GM08714 (cell line): ENCODE data around the gene GLIS1.

Experiments
- H3K4me3 ChIP-seq: fragments of 200-500 bp; sonication (Bioruptor generic); 2 replicates; pipeline ENCODE4 v1.5.1; 2014; ENCODE audit warnings: mild to moderate bottlenecking, low read length, inconsistent platforms
- ZNF274 ChIP-seq: IDR thresholded peaks from 2 replicates; pipeline ENCODE4 v1.6.1; 2012; ENCODE audit warnings: mild to moderate bottlenecking, low read depth, low read length

Gene GLIS1

GRCh38 chr1:53506355-53507050 lies 232.5 kb downstream of the GLIS1 start:
- H3K4me3 ChIP-seq = no peak overlapping the region
- no peak for TF ChIP-seq ZNF274

GRCh38 chr1:53505891-53506290 lies 233.1 kb downstream of the GLIS1 start:
- H3K4me3 ChIP-seq = no peak overlapping the region
- TF ChIP-seq ZNF274 = no peak

GRCh38 chr1:53505401-53505800 lies 233.6 kb downstream of the GLIS1 start:
- TF ChIP-seq ZNF274 = no peak
- no peak overlapping the region for H3K4me3 ChIP-seq

DNA sequence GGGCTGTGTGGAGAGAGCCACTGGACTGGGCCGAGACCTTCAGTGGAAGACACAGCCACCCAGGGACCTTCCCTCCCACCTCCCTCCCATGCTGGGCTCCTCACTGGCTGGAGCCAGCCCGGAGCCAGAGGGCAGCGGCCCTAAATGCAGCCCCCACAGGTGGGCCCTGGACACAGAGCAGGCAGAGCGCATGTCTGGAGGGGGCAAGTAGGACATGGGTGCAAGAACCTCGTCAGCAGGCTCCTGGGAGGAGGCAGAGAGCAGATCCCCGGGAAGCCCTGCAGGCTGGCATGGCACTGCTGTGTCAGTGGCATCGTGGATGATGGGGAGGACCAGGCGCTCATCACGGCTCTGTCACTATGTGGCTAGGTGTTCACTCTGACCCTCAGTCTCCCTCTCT lies 234.1 kb downstream of the GLIS1 start:
- TF ChIP-seq ZNF274 = no peak
- H3K4me3 ChIP-seq = no peak overlapping the region

- no peak overlapping the region for H3K4me3 ChIP-seq
Measured at GRCh38 chr1:53503433-53504217, 235.3 kb downstream of the GLIS1 start.

GRCh38 chr1:53502641-53503432 lies 236.1 kb downstream of the GLIS1 start:
- no peak overlapping the region for H3K4me3 ChIP-seq
- TF ChIP-seq ZNF274 = no peak

More at GRCh38 chr1:53503433-53504217, 235.3 kb downstream of the GLIS1 start:
- no peak for TF ChIP-seq ZNF274

GRCh38 chr1:53501065-53502005 lies 237.6 kb downstream of the GLIS1 start:
- no peak overlapping the region for H3K4me3 ChIP-seq
- TF ChIP-seq ZNF274 = no peak

DNA sequence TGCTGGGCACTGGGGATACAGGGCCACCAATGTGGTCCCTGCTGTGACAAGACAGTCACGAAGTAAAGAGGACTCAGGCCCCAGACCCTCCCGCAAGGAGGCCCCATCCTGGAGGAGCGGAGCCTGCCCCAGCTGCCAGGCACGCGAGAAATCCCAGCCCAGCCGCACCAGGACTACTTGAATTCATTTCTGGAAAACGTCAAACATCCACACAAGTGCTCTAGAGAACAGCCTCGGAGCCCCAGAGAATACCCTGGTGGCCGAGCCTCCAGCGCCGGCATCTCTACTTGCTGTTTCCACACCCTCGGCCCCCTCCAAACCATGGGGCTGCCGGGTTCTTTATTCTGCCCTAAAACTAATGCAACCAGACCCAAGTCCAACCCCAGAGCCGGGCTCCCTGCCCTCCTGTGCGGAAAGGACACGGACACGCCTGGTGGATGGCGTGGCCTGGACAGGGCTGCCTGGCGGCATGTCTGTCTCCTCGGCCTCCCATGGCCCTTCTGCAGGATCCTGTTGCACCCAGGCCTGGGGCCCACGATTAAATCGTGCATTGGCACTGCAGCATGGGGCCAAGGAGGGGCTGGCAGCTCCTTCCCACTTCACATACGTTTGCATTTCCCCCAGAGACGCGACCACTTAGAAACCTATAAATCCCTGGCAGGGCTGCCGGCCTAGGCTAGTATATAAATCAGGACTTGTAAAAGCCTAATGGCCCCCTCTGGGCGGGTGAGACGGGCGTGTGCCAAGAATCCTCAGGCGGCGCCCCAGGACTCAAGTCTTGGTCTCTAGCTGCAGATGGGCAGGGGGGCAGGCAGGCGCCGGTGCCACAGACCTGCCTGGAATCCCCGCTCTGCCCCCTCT lies 238.5 kb downstream of the GLIS1 start:
- TF ChIP-seq ZNF274 = no peak
- no peak overlapping the region for H3K4me3 ChIP-seq

DNA sequence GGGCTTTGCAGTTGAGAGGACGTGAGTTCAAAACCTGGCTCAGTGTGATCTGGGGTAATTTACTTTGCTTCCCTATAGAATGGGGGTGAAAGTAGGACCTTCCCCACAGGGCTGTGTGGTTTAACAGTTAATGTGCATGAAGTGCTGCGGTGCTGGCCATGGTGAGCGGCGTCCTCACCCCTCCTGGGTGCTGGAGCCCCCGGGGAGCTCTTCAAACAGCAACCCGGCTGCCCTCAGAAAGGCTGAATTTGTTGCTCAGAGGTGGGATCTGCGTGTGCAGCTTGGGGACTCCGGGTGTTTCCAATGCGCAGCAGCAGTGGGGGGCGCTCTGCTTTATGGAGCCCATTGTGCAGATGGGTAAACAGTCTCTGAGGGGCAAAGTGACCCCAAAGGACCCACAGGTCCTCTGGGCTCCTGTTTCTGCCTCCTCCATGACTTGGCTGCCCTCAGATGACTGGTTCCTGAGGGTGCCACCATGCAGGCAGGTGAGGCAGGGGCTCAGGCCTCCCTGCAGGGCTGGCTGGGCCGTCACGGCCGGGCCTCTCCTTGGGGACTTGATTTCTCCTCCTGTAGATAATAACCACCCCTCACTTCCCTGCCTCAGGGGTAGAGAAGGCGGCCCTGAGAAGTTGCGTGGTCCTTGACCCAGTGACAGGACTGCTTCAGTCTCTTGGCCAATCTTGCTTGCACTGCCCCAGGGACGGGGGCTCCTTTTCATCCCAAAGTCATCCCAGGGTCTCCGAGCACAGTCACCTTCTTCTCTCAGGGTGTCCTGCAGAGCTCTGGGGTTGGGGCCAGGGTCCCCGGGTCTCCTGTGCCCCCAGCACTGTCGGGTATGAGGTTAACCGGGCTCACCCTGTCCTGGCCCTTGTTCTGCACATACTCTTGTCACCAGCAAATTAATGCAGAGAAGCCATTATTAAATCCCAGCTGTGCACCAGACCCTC lies 239.4 kb downstream of the GLIS1 start:
- H3K4me3 ChIP-seq = no peak overlapping the region
- no peak for TF ChIP-seq ZNF274

DNA sequence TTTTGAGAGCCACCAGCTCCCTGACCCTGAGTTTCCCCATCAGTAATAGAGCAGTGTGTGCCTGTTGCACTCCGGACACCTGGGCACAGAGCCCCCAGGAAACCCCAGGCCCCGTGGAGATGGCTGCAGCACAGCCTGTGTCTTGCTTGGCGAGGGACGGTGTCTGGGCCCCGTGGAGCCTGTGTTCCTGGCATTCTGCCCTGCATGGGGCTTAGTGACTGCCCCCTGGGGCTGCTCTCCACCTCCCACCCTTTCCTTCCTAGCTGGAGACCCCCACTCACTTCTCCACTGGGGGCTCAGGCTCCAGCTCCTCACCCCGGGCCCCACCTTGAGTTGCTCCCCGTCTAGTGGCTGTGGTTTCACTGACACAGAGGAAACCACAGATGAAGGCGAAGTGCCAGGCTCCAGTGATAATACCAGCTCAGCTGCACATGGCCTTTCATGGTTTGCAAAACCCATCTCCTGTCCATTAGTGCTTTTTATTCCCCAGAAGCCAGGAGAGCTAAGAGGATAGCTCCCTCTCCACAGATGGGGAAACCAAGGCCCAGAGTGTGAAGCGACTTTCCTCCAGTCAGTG lies 240.3 kb downstream of the GLIS1 start:
- no peak for TF ChIP-seq ZNF274
- H3K4me3 ChIP-seq = no peak overlapping the region

DNA sequence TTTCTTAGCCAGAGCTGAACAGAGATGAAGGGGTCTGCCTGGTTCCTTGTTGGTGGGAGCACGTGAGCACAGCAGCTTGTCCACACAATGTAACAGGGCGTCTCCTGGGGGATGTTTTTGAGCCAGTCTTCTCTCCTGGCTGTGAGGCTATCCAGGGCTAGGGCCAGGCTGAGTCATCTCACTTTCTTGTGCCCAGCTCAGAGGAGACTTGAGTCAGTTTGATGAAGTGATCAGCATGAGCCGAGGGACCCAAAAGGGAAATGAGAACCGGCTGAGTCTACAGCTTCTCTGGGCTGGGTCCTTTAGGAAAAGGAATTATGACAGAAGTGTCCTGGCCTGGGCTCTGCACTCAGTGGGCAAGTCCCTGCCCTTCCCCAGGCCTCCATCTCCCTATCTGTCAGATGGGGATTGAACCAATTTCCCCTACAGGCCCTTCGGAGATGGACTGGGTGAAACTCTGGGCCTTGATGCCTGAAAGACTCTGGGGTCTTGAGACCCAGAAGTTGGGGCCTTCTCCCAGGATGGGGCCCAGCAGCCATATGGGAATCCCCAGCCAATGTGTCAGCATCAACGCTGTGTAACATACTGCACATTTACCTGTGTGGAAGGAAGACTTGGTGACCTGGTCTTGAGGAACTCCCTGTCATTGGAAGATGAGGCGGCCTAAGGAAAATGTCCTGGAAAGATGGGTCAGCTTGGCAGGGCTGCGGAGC lies 243.2 kb downstream of the GLIS1 start:
- no peak for TF ChIP-seq ZNF274
- no peak overlapping the region for H3K4me3 ChIP-seq
